Measurements from ENCODE around the gene HOXD4. TPM values are rescaled to one million over a fixed set of nuclear protein-coding genes. Genes with fewer than 3 reads are reported as not detected.

HOXD4 gene
- total and polyA plus RNA-seq, 12 donors, result 0.13 to 1.6 (median 0.40) TPM; not detected in 2

DNA sequence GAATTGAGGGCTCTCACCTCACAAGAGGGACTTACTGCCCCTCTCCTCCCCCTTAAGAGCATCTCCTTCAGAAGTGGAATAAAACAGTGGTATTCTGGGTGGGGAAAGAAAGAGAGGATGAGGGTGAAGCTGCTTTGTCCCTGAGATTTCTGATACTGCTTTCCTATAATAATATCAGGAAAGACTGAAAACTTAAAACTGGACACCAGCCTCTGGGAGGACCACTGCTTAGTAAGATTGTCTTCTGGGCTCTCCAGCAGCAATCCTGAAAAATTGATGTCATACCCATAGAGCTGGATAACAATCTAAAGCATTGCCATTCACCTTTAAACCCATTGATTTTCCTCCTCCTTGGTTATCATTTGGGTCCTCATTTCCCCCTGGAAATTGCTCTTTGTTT is 4.7 kb upstream of the HOXD4 start:
- no peak for ATAC-seq
- Histone ChIP-seq H3K4me3 (no peak overlapping the region), H3K36me3 (no peaks in the 10 kb centered on the region), H3K4me1 (peaks cover 0 to 4% (median 0%) of the 10 kb centered on the region in 9 donors), H3K27me3 (peaks cover 38 to 100% (median 99%) of the 10 kb centered on the region in 7 donors), H3K9me3 (no peaks in the 10 kb centered on the region), H3K27ac (no peak overlapping the region)
- TF ChIP-seq, protein P1, sequence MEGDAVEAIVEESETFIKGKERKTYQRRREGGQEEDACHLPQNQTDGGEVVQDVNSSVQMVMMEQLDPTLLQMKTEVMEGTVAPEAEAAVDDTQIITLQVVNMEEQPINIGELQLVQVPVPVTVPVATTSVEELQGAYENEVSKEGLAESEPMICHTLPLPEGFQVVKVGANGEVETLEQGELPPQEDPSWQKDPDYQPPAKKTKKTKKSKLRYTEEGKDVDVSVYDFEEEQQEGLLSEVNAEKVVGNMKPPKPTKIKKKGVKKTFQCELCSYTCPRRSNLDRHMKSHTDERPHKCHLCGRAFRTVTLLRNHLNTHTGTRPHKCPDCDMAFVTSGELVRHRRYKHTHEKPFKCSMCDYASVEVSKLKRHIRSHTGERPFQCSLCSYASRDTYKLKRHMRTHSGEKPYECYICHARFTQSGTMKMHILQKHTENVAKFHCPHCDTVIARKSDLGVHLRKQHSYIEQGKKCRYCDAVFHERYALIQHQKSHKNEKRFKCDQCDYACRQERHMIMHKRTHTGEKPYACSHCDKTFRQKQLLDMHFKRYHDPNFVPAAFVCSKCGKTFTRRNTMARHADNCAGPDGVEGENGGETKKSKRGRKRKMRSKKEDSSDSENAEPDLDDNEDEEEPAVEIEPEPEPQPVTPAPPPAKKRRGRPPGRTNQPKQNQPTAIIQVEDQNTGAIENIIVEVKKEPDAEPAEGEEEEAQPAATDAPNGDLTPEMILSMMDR (IDR thresholded peaks at IDR 0.05), result no peak
- intact Hi-C loops (cut with DNase I), result no loop called here
- DNase-seq, result no peak

DNA sequence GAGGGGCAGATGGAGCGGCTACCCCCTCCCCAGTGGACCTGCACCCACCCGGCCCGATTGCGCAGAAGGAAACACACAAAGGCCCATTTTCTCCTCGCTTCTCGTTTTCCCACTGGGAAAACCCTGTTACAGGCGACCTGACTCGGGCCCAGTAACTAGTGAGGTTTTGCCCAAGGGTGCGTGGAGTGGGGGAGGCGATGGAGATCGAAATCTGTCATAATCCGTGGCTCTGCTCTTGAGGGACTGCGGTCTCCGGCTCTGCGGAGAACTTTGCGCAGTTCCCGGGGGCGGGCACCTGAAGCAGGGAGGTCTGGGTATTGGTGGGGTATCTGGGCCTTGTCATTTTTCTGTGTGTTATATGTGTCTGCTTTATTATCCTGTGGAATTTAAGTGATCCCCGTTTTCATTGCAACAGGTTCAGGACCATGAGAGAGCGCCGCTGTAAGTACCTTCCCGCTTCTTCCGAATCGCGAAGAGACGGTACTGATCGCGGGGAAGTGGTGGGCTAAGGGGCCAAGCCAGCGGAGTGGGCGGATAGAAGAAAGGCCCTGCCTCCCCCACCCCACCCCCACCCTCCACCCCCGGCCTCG is 4.0 kb upstream of the HOXD4 start:
- TF ChIP-seq, protein P1 (IDR thresholded peaks at IDR 0.05), result no peak
- 18 to 28% methylated on average over 32 of the region's 32 CpGs for WGBS, 2 donors
- no peak overlapping the region for H3K4me3 ChIP-seq

DNA sequence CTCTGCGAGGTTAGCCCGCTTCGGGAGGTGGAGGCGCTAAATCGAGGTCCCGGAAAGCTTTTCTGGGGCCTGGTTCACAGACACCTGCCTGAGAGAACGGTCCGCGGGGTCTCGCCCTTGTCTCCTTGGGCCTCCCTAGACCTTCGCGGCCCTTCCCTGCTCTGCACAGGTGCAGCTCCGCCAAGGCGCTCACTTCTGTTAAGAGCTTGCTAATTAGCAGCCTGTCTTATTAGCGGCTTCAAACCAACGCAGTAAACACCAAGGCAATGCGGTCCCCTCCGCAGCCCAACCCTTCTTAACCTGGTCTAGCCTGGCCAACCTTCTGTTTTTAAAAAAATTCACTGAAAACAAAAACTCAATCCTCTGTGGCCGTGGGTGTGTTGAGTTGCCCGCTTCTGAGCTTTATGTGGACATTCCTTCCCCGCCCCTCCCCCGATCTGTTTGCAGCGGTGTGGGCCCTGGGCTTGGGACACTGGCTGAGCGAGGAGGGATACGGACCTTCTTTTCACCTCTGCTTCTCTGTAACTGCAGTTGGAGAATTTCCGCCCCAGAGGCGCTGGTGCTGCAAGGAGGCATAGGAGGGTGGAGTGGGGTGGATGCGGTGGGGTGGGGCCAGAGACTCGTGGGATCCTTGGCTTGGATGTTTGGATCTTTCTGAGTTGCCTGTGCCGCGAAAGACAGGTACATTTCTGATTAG is 3.4 kb upstream of the HOXD4 start:
- Histone ChIP-seq H3K27me3 (peaks cover 47 to 100% (median 100%) of the 10 kb centered on the region in 7 donors), H3K36me3 (no peaks in the 10 kb centered on the region), H3K27ac (no peak overlapping the region), H3K4me1 (peaks cover 0 to 12% (median 0%) of the 10 kb centered on the region in 9 donors), H3K4me3 (no peak overlapping the region), H3K9me3 (no peaks in the 10 kb centered on the region)
- WGBS, 2 donors, result 10 to 20% methylated on average over 31 of the region's 31 CpGs
- intact Hi-C loops (cut with DNase I), result no loop called here
- ATAC-seq (no peak), DNase-seq (no peak)
- TF ChIP-seq, protein P1 (IDR thresholded peaks at IDR 0.05), result no peak

More for the DNA sequence above, 4.0 kb upstream of the HOXD4 start:
- H3K9me3 ChIP-seq, result no peaks in the 10 kb centered on the region
- DNase-seq (no peak), ATAC-seq (no peak)
- H3K36me3 ChIP-seq, result no peaks in the 10 kb centered on the region
- intact Hi-C loops (cut with DNase I), result no loop called here
- H3K4me1 ChIP-seq, result peaks cover 0 to 8% (median 0%) of the 10 kb centered on the region in 9 donors
- H3K27me3 ChIP-seq, result peaks cover 43 to 100% (median 100%) of the 10 kb centered on the region in 7 donors
- no peak overlapping the region for H3K27ac ChIP-seq

- 25 to 36% methylated on average over 11 of the region's 11 CpGs for WGBS, 2 donors
- H3K27me3 ChIP-seq, result peaks cover 51 to 100% (median 100%) of the 10 kb centered on the region in 7 donors
- TF ChIP-seq, protein P1 (IDR thresholded peaks at IDR 0.05), result no peak
- intact Hi-C loops (cut with DNase I), result no loop called here
- no peak overlapping the region for H3K27ac ChIP-seq
- no peaks in the 10 kb centered on the region for H3K9me3 ChIP-seq
- no peak overlapping the region for H3K4me3 ChIP-seq
- DNase-seq (no peak), ATAC-seq (no peak)
- H3K4me1 ChIP-seq, result peaks cover 0 to 12% (median 0%) of the 10 kb centered on the region in 9 donors
- no peaks in the 10 kb centered on the region for H3K36me3 ChIP-seq
These were observed 2.5 kb upstream of the HOXD4 start for GRCh38 chr2:176148751-176149421.

All from heart right ventricle (tissue), 16 donors.